ENCODE data around the gene COL4A1. TPM values are rescaled to one million over a fixed set of nuclear protein-coding genes. Genes with fewer than 3 reads are reported as not detected.

COL4A1 gene
- total RNA-seq, 2 donors from 2014 or later, result 19.6 to 65.3 TPM

DNA sequence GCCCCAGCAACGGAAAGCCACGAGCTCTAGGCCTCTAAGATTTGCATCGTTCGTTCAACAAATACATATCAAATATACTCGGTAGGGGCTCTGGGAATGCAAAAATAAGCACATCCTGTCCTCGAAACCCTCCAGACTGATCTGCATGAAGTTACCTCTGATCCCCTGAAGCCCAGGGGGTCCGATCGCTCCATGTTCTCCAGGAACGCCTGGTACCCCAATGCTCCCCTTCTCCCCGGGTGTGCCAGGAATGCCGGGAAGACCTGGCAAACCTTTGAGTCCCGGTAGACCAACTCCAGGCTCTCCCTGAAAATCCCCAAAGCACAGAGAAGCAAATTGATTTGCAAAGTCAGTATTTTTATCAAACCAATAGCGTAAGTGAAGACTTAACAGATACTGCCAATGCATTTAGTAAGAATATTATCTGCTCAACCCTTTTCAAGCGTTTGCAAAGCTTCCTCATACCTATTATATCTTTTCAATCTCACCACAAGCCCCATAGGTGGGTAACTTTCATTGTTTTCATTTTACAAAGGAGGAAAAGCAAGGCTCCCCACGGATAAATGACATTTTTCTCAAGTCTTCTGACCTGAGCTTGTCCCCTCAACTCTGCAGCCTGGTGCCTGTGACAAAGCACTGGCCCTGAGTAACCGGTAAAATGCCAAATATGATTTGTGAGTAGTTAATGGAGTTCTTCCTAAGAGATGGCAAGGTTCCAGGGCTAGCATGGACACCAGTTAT lies 127.7 kb downstream of the COL4A1 start:
- no peak for DNase-seq
- no peak for ATAC-seq
- intact Hi-C loops (cut with DNase I, micrococcal nuclease), result no loop called here

- intact Hi-C loops (cut with DNase I, micrococcal nuclease), result no loop called here
- no peak for ATAC-seq
- no peak for DNase-seq
Observed at GRCh38 chr13:110177790-110178189, 129.2 kb downstream of the COL4A1 start.

DNA sequence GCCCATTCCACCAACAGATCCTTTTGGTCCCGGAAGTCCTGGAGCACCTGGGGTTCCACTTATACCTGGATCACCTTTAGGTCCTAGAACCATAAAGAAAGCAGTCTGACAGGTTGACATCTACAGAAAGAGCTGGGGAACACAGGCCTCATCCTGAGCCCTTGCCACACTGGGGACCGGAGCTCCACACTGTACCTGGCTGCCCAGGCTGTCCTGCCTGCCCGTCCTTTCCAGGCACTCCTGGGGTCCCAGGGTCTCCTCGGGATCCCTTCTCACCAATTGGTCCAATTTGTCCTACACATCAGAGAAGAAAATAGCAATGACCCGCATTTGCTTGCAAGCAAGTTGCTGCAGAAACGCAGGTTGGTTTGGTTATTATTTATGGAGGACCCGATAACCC lies 130.5 kb downstream of the COL4A1 start:
- ATAC-seq, result no peak
- intact Hi-C loops (cut with DNase I, micrococcal nuclease), result no loop called here

GRCh38 chr13:110173247-110173818 lies 133.6 kb downstream of the COL4A1 start:
- intact Hi-C loops (cut with DNase I, micrococcal nuclease), result no loop called here
- DNase-seq (no peak), ATAC-seq (no peak)

More for the DNA sequence above, 130.5 kb downstream of the COL4A1 start:
- DNase-seq, result no peak

- intact Hi-C loops (cut with DNase I, micrococcal nuclease), result no loop called here
- no peak for DNase-seq
- ATAC-seq, result no peak
Observed at GRCh38 chr13:110170882-110171281, 136.1 kb downstream of the COL4A1 start.

- ATAC-seq, result no peak
- DNase-seq, result no peak
- intact Hi-C loops (cut with DNase I, micrococcal nuclease), result no loop called here
Observed at GRCh38 chr13:110170020-110170790, 136.8 kb downstream of the COL4A1 start.

DNA sequence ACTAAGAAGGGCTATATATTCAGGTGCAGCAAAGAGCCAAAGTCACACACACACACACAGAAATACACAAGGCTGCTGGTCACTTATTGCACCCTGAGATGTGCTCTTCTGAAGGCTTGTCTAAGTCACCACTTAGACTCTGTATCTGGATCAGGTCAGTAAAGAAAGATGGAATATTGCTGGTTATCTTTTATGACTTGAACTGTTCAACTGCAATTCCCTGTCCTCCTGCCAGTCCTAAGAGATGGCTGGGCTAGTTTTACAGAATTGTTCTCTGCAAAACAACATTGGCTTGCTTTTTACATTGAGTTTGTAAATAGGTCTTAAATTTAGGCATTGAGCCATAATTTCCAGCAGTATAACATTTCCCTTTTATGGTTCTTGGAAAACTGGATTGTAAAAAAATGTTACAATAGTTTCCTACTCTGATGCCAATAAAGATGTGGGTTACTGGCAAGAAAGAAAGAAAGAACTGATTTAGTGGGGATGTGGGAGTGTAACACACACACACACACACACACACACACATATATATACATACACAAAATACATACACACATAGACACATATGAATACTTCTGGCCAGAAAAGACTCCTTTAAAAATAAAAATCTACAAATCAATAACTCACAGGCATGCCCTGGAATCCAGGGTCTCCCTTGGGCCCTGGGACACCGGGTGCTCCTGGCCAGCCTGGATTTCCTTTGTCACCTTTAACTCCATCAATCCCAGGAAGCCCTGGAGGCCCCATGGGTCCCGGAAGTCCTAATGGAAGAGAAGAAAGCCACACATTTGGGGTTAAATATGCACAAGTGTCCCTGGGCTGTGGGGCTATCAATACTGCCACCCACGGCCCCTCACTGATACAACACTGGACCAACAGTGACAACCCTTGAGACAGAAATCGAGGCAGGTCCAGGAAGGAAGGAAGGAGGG lies 137.7 kb downstream of the COL4A1 start:
- no peak for DNase-seq

GRCh38 chr13:110166598-110166997 lies 140.4 kb downstream of the COL4A1 start:
- intact Hi-C loops (cut with DNase I, micrococcal nuclease), result no loop called here
- ATAC-seq, result no peak
- no peak for DNase-seq

More for the DNA sequence above, 137.7 kb downstream of the COL4A1 start:
- peak; percentile 90 for ATAC-seq
- intact Hi-C loops (cut with DNase I, micrococcal nuclease), result no loop called here

DNA sequence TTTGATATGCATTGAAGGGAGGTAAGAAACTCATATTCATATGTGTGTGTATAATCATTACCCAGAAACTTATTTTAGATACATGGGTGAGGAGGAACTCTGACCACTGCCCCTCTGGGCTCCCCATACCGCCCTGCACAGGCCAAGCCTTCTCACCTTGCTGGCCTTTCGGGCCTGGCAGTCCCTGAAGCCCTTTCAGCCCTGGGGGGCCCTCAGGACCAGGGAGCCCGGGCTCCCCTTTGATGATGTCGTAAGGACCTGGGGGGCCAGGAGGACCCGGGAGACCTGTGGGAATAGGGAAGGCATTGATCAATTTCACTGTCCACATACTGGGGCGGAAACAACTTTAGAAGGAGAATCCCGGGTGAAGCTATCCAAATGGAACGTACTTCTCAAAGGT lies 142.3 kb downstream of the COL4A1 start:
- no peak for ATAC-seq
- intact Hi-C loops (cut with DNase I, micrococcal nuclease), result no loop called here
- DNase-seq, result no peak

DNA sequence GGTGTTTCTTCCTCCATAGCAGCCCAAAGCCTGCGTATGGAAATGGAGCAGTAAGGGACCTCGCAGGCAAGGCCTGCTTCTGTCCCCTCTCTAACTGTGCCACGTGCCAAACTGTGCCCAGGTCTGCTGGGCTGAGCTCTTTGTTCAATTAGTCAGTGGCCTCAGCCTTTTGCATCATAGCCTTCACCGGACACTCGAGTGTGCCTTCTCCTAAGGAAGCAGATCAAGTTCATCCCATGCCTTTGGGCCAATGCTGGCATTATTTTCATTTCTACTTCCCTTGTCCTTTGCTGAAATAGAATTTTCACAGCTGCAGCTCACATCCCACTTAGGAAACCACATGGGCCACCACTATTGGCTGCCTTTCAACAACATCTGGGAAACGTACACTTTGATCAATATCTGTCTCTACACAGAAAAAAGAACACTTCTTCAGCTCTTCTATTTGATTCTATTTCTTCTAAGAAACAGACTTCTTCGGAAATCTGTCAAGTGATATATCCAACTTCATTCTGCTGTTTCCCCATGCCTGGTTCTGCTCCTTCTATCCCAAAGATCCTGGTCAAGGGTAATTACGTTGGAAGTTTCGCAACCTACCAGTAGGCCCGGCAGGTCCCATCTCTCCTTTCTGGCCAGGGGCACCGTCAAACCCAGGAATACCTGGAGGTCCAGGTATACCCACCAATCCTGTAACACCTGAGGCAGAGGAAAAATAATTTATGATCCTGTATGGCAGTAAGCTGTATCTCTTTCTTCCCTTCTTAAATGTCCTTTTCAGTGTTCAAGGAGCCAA lies 143.9 kb downstream of the COL4A1 start:
- no peak for DNase-seq
- intact Hi-C loops (cut with DNase I, micrococcal nuclease), result no loop called here
- ATAC-seq, result no peak

DNA sequence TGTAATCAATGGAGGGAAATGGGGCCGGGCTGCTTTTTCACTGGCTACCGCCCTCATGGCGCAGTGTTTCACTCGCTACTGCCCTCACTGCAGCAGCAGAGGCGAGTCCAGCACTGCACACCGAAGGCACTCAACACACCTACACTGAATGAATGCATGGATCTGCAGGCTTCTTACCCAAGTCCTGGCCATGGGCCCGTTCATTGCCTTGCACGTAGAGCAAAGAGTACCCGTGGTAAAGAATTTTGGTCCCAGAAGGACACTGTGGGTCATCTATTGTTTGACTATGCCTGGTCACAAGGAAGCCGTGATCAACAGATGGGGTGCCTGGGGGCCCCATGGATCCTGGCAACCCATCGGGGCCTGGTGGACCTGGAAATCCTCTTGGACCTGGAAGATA lies 144.9 kb downstream of the COL4A1 start:
- no peak for ATAC-seq
- intact Hi-C loops (cut with DNase I, micrococcal nuclease), result no loop called here

GRCh38 chr13:110161112-110161882 lies 145.7 kb downstream of the COL4A1 start:
- DNase-seq, result no peak
- intact Hi-C loops (cut with DNase I, micrococcal nuclease), result no loop called here
- ATAC-seq, result no peak

More for the DNA sequence above, 144.9 kb downstream of the COL4A1 start:
- DNase-seq, result no peak

- ATAC-seq, result no peak
- intact Hi-C loops (cut with DNase I, micrococcal nuclease), result no loop called here
- no peak for DNase-seq
Observed at GRCh38 chr13:110158226-110158625, 148.7 kb downstream of the COL4A1 start.

- DNase-seq, result no peak
- intact Hi-C loops (cut with DNase I, micrococcal nuclease), result no loop called here
- ATAC-seq, result no peak
Observed at GRCh38 chr13:110157718-110158117, 149.2 kb downstream of the COL4A1 start.

DNA sequence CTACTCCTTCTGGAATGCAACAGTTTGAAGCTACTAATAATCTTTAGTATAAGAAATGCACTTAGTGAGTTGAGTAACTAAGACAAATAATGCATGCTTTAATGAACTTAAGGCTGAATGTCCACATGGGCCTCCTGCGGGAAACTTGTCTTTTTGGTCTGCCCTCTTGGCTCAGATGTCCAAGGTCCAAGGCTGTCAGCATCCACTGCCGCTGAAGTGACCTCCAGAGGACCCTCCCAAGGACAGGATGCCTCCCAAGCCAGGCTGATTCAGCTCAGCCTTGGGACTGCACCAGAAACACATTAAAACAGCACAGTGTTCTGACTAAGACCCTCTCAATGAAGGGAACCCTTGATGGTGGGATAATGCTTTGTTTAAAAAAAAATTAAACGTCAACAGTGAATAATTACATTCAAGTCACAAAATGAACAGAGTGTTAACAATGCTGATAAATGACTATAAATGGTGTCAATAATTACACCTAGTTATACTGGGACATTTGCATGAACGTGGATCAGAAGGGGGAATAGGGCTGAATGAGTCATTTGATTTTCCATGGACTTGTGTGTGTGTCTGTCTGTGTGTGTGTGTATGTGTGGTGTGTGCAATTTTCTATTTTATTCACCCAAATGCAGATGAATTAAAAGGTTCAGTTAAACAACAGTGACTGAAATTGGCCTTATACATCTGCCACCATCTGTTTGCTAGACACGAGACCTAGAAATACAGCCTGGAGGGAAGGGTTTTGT lies 150.5 kb downstream of the COL4A1 start:
- intact Hi-C loops (cut with DNase I, micrococcal nuclease), result no loop called here
- ATAC-seq (no peak), DNase-seq (no peak)

DNA sequence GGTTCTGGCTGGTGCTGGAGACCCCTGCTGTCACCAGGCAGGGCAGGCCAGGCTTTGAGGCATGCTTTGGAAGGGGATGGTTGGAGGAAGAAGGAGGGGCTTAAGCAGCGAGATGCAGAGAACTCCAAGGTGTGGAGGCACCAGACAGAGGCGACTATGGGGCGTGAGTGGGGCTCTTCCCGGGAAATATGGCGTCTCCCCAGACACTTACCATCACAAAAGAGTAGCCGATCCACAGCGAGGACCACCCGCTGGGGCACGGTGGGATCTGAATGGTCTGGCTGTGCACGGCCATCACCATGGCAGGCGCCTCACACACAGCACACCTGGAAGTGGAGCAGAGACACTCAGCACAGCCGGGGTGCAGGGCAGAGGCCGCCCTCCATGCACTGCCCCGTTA lies 151.9 kb downstream of the COL4A1 start:
- no peak for ATAC-seq

GRCh38 chr13:110154410-110154933 lies 152.5 kb downstream of the COL4A1 start:
- no peak for ATAC-seq
- intact Hi-C loops (cut with DNase I, micrococcal nuclease), result no loop called here
- DNase-seq, result no peak

More for the DNA sequence above, 151.9 kb downstream of the COL4A1 start:
- no peak for DNase-seq
- intact Hi-C loops (cut with DNase I, micrococcal nuclease), result no loop called here
